ENCODE results near the gene EPB41.
A peak's percentile ranks its signal among the peaks of the same experiment; 100 is the strongest.
"Not testable (repeated sequence)": the region's sequence is repeated elsewhere in the genome, so short reads cannot be mapped to it uniquely, and the experiment has no call there.

Gene EPB41

DNA sequence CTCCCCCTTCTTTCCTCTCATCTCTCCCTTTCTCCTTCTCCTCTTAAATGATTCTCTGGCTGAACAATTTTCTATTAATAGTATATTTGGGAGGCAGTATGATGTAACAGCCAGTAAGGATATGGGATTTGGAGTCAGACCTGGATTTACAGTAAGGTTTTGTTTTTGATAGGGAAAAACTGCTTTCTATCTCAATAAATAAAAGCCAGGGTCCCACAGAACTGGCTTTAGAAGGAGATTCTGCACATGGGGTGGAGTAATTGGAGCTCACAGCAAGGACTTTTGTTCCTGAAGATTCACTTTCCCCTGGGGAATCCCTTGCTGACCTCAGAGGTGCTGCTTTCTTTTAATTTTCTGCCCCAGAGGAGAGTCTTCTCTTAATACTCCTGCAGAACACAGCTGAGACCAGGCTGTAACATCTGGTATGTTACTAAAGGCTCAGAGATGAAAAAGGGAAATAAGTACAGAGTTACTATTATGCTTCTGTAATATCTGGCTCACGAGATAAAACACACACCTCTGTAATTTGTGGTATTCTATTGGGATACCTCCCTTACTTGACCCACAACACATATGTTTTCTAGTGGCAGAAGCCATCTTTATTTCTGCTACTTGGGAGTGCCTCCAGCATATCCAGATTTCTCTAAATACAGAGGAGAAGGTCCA is 13.4 kb downstream of the EPB41 start:
- peak; percentile 28 to 35 for DNase-seq

DNA sequence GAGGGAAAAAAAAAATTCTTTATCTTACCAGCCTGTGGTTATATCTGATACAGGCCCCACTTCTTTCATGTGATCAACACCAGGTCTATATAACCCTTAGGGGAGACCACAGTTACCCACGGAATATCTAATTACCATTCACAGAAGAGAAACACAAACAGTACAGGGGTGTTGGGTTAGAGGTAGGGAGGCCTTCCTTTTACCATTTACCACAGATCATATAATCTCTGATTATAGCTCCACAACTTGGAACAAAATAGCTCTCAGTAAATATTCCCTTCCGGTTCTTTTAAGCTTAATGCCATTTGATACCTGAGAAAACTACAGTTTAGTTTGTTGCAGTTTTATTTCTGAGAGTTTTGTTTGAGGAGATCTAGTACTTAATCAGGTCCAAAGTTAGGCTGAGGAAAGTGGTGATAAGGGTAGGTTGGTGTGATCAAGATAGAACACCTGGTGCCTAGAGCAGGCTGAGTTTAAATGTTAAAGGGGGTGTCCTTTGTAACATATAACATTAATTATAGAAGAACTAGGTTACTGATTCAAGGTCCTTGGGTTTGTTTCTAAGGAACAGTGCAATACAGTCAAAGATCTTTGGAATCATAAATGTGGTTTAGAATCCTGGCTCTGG is 14.1 kb downstream of the EPB41 start:
- no peak for DNase-seq

DNA sequence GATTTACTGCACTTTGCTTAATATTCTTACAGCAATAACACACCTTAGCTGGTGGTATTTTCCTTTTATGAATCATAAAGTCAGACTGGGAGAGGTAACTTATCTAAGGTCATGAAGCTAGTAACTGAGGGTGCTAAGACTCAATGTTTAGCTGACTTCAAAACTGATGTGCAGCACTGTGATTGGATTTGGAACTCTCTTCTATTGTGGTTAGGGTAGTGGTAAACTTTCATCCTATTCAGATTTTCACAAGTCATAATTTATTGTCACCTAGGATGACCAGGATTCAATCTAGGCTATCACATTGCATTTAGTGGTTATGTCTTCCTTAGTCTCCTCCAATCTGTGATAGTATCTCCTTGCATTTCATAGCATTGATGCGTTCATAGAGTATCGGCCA is 18.9 kb downstream of the EPB41 start:
- no peak for DNase-seq

DNA sequence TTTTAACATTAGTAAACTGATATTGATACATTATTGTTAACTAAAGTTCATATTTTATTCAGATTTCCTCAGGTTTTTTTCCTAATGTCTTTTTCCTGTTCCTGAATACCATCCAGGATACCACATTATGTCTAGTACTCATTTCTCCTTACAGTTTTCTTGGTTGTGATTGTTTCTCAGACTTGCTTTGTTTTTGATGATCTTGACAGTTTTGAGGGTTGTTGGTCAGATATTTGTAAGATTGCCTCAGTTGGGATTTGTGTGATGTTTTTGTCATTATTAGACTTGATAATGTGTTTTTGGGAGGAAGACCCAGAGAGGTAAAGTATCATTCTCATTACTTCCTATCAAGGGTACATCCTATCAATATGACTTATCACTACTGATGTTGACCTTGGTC is 19.5 kb downstream of the EPB41 start:
- no peak for DNase-seq

DNA sequence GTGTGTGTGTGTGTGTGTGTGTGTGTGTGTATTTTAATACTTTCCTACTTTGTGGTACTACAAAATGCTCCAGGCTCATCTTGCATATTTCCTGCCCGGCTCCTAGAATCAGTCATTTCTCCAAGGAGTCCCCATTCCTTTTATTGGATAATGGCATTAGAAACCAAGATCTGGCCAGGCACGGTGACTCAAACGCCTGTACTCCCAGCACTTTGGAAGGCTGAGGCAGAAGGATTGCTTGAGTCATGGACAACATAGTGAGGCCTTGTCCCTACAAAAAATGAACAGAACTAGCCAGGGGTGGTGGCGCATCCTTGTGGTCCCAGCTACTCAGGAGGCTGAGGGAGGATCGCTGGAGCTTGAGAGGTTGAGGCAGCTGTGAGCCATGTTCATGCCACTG is 20.3 kb downstream of the EPB41 start:
- DNase-seq: no peak

DNA sequence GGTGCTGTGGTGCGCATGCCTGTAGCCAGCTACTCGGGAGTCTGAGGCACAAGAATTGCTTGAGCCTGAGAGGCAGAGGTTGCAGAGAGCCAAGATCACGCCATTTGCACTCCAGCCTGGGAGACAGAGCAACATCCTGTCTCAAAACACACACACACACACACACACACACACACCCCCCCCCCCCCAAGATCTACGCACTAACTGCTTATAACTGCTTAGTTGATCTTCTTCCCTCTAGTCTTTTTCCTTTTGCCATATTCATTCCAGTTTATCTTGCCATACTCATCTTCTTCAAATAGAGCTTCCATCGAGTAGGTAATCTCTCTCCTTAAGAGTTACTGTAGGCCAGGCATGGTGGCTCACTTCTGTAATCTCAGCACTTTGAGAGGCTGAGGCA is 20.9 kb downstream of the EPB41 start:
- DNase-seq: no peak

DNA sequence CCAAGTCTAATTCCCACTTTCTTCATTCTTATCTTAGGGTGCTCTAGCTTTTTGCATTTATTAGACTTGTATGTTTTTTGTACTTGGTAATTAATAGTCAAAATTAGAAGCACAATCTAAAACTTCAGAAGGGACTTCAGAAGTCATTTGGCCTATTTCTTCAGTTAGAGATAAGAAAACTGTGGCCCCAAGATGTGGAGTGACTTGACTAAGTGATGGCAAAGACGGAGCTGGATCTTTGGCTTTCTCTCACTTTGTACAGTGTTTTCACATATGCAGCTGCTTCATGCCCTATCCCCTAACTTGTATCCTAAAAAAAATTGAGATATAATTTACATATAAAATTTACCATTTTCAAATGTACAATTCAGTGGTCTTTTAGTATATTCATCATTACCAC is 21.7 kb downstream of the EPB41 start:
- no peak for DNase-seq

DNA sequence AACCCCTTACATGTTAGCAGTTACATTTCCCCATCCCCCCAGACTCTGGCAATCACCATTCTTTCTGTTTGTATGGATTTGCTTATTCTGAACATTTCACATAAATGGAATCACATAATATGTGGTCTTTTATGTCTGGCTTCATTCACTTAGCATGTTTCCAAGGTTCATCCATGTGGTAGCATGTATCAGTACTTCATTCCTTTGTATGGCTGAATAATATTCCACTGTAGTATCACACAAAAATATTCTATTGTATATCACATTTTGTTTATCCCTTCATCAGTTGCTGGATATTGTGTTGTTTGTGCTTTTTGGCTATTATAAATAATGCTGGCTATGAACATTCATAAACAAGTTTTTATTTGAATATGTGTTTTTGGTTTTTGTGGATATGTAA is 22.2 kb downstream of the EPB41 start:
- no peak for DNase-seq

DNA sequence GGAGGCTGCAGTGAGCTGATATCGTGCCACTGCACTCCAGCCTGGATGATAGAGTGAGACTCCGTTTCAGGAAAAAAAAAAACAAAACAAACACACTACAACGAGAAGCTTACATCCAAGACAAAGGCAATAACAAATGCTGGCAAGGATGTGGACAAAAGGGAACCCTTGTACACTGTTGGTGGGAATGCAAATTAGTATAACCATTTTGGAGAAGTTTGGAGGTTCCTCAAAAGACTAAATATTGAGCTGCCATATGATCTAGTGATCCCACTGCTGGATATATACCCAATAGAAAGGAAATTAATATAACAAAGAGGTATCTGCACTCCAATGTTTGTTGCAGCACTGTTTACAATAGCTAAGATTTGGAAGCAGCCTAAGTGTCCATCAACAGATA is 29.2 kb downstream of the EPB41 start:
- DNase-seq: not testable (repeated sequence)

DNA sequence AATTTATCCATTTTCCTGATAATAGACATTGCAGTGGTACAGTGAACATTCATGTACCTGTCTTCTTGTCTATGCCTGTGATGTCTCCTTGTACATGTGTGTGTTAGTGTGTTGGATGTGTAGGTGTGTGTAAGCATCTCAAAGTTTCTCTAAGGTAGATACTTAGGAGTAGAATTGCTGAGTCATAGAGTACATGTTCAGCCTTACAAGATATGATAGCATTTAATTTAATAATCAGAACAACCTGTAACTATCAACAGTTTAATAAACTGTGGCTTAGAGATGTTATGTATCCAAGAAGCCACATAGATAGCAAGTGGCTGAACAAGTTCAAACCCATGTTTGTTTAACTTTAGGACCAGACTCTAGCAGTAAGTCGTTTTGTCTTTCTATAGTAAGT is 35.6 kb downstream of the EPB41 start:
- no peak for DNase-seq

DNA sequence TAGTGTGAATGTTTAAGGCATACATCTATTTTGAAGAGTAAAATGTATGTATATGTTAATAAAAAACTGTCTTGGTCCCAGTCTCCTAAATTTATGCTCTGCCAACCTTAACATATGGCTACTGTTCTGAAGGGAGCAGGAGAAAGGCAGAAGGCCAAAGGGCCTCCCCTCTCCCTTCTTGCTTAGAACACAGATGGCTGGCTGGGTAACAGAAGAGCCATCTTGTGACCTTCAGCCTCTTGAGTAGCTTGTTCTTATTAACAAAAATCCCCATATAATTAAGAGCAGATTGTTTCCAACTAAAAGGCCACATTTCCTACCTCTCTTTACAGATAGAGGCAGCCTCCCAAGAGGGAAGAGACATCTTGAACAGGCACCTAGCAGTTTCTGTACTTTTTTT is 36.1 kb downstream of the EPB41 start:
- DNase-seq: no peak

DNA sequence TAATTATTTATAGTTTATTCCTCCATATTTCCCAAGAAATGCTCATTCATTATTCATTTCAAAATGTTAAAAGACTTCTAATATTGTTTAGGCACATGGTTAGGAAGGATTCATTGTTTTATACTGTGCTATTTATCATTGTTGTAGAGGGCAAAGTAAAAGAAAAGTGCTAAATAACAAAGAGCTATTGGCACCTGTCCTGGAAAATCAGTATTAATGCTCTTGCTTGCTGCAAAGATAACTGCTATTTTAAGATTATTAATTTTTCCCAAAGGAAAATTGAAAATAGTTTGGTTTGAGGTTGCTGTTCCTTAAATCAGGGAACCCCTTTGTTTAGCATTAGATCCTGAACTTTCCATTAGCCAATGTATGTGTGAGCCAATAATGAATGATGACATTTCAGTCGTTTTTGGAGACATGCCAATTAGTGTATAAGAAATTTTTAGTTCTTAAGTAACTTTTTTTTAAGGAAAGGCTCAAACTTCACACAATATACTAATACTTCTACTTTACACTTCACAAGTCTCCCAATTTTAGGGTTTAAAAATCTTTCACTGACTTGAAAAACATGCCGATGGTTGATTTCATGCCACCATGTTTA is 39.9 kb downstream of the EPB41 start:
- no peak for DNase-seq

DNA sequence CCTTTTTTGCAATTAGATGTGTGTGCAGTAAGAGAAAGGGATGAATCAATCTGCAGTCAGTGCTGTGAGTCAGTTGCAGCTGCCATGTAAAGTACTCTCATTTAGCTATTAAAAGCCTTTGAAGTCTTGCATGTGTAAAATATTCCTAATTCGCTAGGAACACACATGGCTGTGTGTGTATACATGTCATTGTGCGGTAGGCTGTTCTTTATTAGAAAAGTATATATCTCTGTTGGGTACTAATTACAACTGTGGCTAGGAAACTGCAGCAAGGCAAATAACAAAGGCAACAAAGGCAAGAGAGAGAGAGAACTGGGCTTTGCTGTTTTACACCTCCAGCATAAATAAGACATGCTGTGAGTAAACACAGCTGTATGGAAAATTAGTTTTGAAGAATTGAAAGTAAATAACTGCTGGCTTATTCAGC is 41.7 kb downstream of the EPB41 start:
- DNase-seq: no peak

DNA sequence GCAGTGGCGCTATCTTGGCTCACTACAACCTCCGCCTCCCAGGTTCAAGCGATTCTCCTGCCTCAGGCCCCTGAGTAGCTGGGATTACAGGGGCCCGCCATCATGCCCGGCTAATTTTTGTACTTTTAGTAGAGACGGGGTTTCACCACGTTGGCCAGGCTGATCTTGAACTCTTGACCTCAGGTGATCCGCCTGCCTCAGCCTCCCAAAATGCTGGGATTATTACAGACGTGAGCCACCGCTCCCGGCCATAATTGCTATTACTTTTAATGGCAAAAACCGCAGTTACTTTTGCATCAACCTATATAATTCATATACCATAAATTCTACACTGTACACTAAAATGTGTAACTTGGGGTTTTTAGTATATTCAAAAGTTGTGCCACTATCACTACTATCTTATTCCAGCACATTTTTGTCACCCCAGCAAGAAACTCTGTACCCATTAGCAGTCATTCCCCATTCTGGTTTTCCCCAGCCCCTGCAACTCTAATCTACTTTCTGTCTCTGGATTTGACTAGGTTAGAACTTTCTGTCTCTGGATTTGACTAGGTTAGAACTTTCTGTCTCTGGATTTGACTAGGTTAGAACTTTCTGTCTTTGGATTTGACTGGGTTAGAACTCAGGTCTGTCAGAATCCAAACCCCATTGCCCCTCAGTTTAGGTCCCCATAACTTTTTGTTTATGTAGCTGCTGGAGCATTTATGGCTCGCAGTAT is 47.9 kb downstream of the EPB41 start:
- not testable (repeated sequence) for DNase-seq

DNA sequence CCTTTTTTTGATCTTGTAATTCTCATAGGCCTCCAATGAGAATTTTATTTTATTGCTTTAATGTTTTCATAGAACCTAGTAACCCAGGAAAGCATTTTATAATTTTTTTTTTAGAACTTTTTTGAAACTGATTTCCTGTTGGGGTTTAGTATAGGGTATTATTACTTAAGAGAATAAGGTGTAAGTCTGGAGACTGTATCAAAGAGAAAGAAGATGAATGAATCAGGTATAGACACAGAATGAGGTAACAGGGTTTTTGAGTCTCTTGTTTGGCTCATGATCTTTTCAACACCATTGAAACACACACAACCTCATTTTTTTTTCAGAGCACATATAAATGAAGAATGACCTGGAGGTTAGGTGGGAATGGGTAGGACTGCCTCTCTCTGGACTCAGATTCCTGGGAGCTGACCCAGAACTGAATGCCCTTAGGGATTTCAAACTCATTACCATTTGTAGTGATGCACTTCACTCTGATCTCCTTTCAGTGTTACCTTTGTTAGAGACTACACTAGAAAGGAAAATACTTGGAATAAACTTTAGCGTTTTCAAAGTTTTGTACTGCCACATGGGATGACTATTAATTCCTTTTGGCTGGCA is 51.0 kb downstream of the EPB41 start:
- DNase-seq: no peak

DNA sequence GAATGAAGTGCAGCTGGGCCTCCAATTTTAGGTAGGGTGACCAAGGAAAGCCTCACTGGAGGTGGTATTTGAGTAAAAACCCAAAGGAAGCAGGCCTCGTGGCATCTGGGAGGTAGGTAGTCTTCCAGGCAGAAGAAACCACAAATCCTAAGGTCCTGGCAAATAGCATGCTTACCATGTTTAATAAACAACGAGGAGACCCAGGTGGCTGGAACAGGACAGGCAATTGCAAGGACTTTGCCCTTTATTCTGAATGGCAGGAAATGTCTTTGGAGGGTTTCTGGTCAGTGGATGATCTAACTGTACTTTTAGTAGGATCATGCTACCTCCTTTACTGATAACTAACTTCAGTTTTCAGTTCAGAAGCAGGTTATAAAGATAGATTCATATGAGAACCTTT is 52.2 kb downstream of the EPB41 start:
- DNase-seq: no peak

DNA sequence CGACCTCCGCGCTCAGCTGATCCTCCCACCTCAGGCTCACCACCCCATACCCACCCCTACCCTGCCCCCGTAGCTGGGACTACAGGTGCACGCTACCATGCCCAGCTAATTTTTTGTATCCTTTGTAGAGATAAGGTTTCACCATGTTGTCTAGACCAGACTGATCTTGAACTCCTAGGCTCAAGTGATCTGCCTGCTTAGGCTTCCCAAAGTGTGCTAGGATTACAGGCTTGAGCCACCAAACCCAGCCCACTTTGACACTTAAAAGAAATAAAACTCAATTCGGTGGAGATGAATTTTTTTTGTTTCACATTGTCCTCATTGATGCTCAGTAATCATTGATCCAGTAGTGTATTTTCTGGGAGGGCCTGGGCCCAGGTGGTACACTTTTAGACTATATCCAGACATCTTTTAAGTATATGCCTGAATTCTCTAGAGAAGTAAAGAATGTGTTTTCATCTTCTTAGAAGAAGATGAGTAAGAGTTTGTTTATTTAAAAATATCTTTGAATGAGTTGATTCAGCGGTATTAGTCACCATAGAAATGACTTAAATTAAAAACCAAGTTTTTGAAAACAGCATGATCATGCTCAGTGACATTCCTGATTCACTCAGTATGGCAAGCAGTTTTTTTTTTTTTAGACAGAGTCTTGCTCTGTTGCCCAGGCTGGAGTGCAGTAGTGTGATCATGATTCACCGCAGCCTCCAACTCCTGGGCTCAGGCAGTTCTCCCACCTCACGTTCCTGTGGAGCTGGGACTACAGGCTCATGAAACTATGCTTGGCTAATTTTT is 57.8 kb downstream of the EPB41 start:
- DNase-seq: no peak

DNA sequence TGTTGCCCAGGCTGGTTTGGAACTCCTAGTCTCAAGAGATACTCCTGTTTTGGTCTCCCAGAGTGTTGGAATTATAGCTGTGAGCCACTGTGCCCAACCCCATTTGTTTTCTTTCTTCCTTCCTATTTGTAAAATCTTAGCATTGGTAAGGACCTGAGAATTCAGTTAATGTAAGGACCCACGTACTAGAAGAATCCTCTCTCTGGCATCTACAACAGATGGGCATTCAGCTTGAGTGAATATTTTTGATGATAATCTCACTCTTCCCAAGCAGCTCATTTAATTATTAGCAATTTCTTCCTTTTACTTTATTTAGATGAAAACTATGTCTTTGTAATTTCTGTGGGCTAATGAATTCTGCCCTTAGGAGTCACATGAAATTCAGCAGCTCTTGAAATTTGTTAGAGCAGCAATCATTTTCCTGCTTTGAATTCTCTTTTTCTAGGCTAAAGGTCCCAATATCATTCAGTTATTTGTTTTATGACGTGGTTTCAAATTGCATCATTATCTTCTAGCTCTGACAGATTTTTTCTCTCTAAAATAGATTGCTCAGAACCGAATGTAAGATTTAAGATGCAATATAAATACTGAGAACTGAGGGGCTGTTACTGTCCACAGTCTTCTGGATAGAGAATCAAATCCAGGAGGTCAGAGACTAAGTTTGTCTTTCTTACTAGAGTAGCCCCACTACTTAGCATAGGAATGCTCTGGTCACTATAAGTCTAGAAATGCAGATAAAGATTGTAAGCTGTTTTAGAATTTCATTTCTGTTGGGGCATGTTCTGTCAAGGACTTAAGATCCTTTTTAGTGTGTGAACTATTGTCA is 59.4 kb downstream of the EPB41 start:
- no peak for DNase-seq

DNA sequence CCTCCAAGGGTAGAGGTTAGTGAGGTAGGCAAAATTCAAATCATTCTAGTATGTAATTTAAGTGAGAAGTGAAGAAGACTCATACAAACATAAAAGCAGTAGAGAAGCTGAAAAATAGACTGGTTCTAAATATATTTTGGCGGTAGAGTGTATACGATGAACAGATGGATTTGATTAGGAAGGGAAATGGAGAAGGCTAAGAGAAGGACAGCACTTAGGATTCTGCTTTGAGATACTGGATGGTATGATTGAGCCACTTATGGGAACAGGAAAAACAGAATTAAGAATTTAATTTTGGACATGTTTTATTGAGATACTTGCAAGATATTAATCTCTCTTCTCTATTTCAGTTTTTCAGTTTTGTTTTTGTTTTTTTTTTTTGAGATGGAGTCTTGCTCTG is 60.1 kb downstream of the EPB41 start:
- no peak for DNase-seq

DNA sequence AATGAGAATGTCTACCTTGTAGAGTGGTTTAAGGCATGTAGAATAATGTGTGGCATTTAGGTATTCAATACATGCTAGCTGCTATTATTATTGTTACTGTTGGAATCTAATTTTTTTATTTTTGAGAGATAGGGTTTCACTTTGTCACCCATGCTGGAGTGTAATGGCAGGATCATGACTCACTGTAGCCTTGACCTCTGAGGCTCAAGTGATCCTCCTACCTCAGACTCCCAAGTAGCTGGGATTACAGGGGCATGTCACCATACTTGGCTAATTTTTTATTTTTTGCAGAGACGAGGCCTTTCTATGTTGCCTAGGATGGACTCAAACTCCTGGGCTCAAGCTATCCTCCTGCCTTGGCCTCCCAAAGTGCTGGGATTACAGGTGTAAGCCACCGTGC is 61.9 kb downstream of the EPB41 start:
- DNase-seq: no peak

DNA sequence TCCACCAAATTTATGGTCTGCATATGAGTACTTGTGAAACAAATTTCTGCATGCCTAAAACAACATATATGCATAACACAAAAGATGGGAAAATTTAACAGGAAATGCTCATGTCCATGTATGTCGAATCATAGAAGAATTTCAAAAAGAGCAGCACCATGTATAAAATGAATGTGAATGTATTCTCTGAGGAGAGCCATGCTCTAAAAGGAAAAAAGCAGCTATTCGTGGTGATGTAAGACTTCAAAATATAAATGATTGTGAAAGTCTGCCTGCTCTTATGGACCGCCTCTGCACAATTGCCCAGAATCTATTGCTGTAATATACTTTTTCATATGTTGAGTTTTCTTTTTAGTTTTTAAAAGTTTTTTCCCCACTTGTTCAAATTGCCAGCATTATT is 66.8 kb downstream of the EPB41 start:
- no peak for DNase-seq

DNA sequence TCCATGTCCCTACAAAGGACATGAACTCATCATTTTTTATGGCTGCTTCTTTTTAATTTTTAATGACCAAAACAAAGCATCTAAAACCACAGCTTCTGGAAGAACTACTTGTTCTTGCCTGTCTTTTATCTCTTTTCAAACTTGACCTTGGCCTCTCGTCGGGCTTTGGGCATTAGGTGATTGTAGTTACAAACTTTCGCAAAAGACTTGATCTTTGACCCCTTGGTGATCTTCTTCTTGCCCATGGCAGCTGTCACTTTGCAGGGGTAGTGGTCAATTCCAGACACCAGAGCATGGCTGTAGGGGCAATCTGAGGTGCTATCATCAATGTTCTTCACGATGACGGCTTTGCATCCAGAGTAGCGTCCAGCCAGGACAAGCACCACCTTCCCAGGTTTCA is 67.8 kb downstream of the EPB41 start:
- no peak for DNase-seq

Data from Kasumi-1 (cell line).